Caco-2 (cell line): ENCODE results near the gene TRAM2. TPM values are rescaled to one million over a fixed set of nuclear protein-coding genes. Genes with fewer than 3 reads are reported as not detected.

ENCODE experiments used
- BruUV-seq: library from RNA; stranded (reverse); fragments of 400-500 nt; replicated peaks from 2 replicates; lab custom pipeline; 2021; lab: Mats Ljungman, UMichigan
- CTCF ChIA-PET: fragments of 300-600 bp; sonication (Branson Sonifier 250); formaldehyde crosslinking; loops from one replicate; lab custom pipeline; 2022; ENCODE audit warnings: antibody characterized with exemption; lab: Charles Lee
- POLR2A ChIA-PET: fragments of 300-600 bp; sonication (Branson Sonifier 250); formaldehyde crosslinking; loops from one replicate; lab custom pipeline; 2022; ENCODE audit warnings: antibody characterized with exemption; lab: Charles Lee
- DNase-seq, 2 experiments: peaks; one replicate each; pipeline versions ENCODE4 v3.0.0 to v3.0.0-alpha.2; 2020 to 2022
- H3K27me3 ChIP-seq: replicated peaks from 2 replicates; pipeline ENCODE4 v1.6.0; 2011; ENCODE audit warnings: low read length; ENCODE audit not compliant: control insufficient read depth, insufficient read depth
- H3K36me3 ChIP-seq: 2 replicates; pipeline ENCODE4 v1.5.1; 2011; ENCODE audit warnings: low read length; ENCODE audit not compliant: control insufficient read depth, insufficient read depth
- H3K4me1 ChIP-seq: fragments of 250-450 bp; sonication (Bioruptor Pico); 2 replicates; pipeline ENCODE4 v1.5.1; 2020; ENCODE audit warnings: mild to moderate bottlenecking
- H3K4me3 ChIP-seq: 2 replicates; pipeline ENCODE4 v1.5.1; 2011; ENCODE audit warnings: low read depth, mild to moderate bottlenecking, control low read depth, low read length
- H3K9me3 ChIP-seq: fragments of 250-450 bp; sonication (Bioruptor Pico); 2 replicates; pipeline ENCODE4 v1.5.1; 2020; ENCODE audit warnings: mild to moderate bottlenecking, moderate library complexity
- H3K27ac Mint-ChIP-seq: one replicate; pipeline ENCODE4 v1.8.0; 2022; ENCODE audit warnings: mixed read lengths; ENCODE audit not compliant: unreplicated experiment
- H3K27me3 Mint-ChIP-seq: one replicate; pipeline ENCODE4 v1.8.0; 2022; ENCODE audit warnings: mixed read lengths; ENCODE audit not compliant: insufficient read depth, unreplicated experiment
- H3K36me3 Mint-ChIP-seq: one replicate; pipeline ENCODE4 v1.8.0; 2022; ENCODE audit warnings: mild to moderate bottlenecking, mixed read lengths; ENCODE audit not compliant: insufficient read depth, unreplicated experiment
- H3K4me1 Mint-ChIP-seq: one replicate; pipeline ENCODE4 v1.8.0; 2022; ENCODE audit warnings: low read depth, mixed read lengths; ENCODE audit not compliant: unreplicated experiment
- H3K4me3 Mint-ChIP-seq: one replicate; pipeline ENCODE4 v1.8.0; 2022; ENCODE audit warnings: mild to moderate bottlenecking, moderate library complexity, mixed read lengths; ENCODE audit not compliant: unreplicated experiment
- H3K9me3 Mint-ChIP-seq: one replicate; pipeline ENCODE4 v1.8.0; 2022; ENCODE audit warnings: mixed read lengths; ENCODE audit not compliant: unreplicated experiment
- CTCF ChIP-seq, 2 experiments: fragments of 200-600 bp in 1 of 2; IDR thresholded peaks; 1 replicate in 1 of 2; 2 replicates in 1 of 2; pipeline versions ENCODE4 v1.5.1 to v1.8.0; 2011 to 2022; ENCODE audit warnings: antibody characterized with exemption in 1 of 2, control low read depth in 1 of 2, inconsistent platforms in 1 of 2, low read depth in 1 of 2, low read length in 1 of 2, mild to moderate bottlenecking in 1 of 2, moderate library complexity in 1 of 2; ENCODE audit not compliant: insufficient read depth in 1 of 2, severe bottlenecking in 1 of 2, unreplicated experiment in 1 of 2
- intact Hi-C: fragments of 100-400 bp; cut with micrococcal nuclease; formaldehyde crosslinking; loops from one replicate; pipeline ENCODE4 v1.10.0; 2022; ENCODE audit not compliant: unreplicated experiment
- total RNA-seq: library from RNA; stranded (reverse); gene quantifications from 2 replicates; pipeline ENCODE4 v1.2.3, GENCODE V29; 2022

The TRAM2 gene
- total RNA-seq, 1 experiment from 2014 or later, result 71.6 TPM

- peak overlapping the region; percentile 61 for H3K27ac Mint-ChIP-seq
- peaks cover 4% of the 10 kb centered on the region; the same call in 1 of the 2 replicates for H3K36me3 ChIP-seq
- no peaks in the 10 kb centered on the region for H3K9me3 Mint-ChIP-seq
- no peak overlapping the region for H3K4me3 ChIP-seq
- H3K4me3 Mint-ChIP-seq, result no peak overlapping the region
- peaks cover 2% of the 10 kb centered on the region for H3K4me1 Mint-ChIP-seq
- CTCF ChIA-PET, result no interaction called here
- H3K27me3 Mint-ChIP-seq, result no peaks in the 10 kb centered on the region
- no peaks in the 10 kb centered on the region for H3K27me3 ChIP-seq
- TF ChIP-seq CTCF (IDR thresholded peaks at IDR 0.05; ENCODE audit: insufficient read depth in 1 of 2, low read depth in 1 of 2, low read length in 1 of 2, severe bottlenecking in 1 of 2, unreplicated experiment in 1 of 2), result no peak
- H3K4me1 ChIP-seq, result peaks cover 10% of the 10 kb centered on the region; the same call in 1 of the 2 replicates
- peaks cover 73% of the 10 kb centered on the region for H3K36me3 Mint-ChIP-seq
- H3K9me3 ChIP-seq, result no peaks in the 10 kb centered on the region
- no TSS peak for BruUV-seq
- DNase-seq, result no peak
- intact Hi-C loops, result no loop called here
- POLR2A ChIA-PET, result no interaction called here
Observed at GRCh38 chr6:52508261-52508739, 68.6 kb downstream of the TRAM2 start.

GRCh38 chr6:52507557-52508260 lies 69.2 kb downstream of the TRAM2 start:
- intact Hi-C loops, result no loop called here
- Histone ChIP-seq H3K4me3 (no peak overlapping the region), H3K27me3 (no peaks in the 10 kb centered on the region), H3K4me1 (peaks cover 5% of the 10 kb centered on the region; the same call in 1 of the 2 replicates), H3K9me3 (no peaks in the 10 kb centered on the region), H3K36me3 (peaks cover 4% of the 10 kb centered on the region; the same call in 1 of the 2 replicates)
- Mint-ChIP-seq H3K27me3 (no peaks in the 10 kb centered on the region), H3K4me1 (no peaks in the 10 kb centered on the region), H3K36me3 (peaks cover 72% of the 10 kb centered on the region), H3K4me3 (no peak overlapping the region), H3K9me3 (no peaks in the 10 kb centered on the region), H3K27ac (peak overlapping the region; percentile 61)
- ChIA-PET POLR2A (no interaction called here), CTCF (no interaction called here)
- BruUV-seq, result no TSS peak
- TF ChIP-seq CTCF (IDR thresholded peaks at IDR 0.05; ENCODE audit: insufficient read depth in 1 of 2, low read depth in 1 of 2, low read length in 1 of 2, severe bottlenecking in 1 of 2, unreplicated experiment in 1 of 2), result no peak
- DNase-seq, result no peak

- H3K27me3 Mint-ChIP-seq, result no peaks in the 10 kb centered on the region
- TF ChIP-seq CTCF (IDR thresholded peaks at IDR 0.05; ENCODE audit: insufficient read depth in 1 of 2, low read depth in 1 of 2, low read length in 1 of 2, severe bottlenecking in 1 of 2, unreplicated experiment in 1 of 2), result no peak
- DNase-seq, result no peak
- BruUV-seq, result no TSS peak
- Histone ChIP-seq H3K36me3 (peaks cover 4% of the 10 kb centered on the region; the same call in 1 of the 2 replicates), H3K9me3 (no peaks in the 10 kb centered on the region), H3K4me3 (no peak overlapping the region), H3K27me3 (no peaks in the 10 kb centered on the region), H3K4me1 (no peaks in the 10 kb centered on the region)
- CTCF ChIA-PET, result interaction anchor here (0.6 kb wide), 1 partner anchor 99 kb away, joined by 5 read pairs; no protein-coding TSS in a partner anchor
- POLR2A ChIA-PET, result no interaction called here
- no peaks in the 10 kb centered on the region for H3K9me3 Mint-ChIP-seq
- peaks cover 73% of the 10 kb centered on the region for H3K36me3 Mint-ChIP-seq
- no peak overlapping the region for H3K4me3 Mint-ChIP-seq
- H3K27ac Mint-ChIP-seq, result no peak overlapping the region
- H3K4me1 Mint-ChIP-seq, result no peaks in the 10 kb centered on the region
- intact Hi-C loops, result no loop called here
Observed at GRCh38 chr6:52506476-52506875, 70.4 kb downstream of the TRAM2 start.
